GM19395 (cell line): ENCODE measurements around the gene DDX55.
A peak's percentile ranks its signal among the peaks of the same experiment; 100 is the strongest.

Source experiments
- ATAC-seq: cut with Tn5 transposase; IDR thresholded peaks from one replicate; pipeline ENCODE4 v1.9.1; 2021; ENCODE audit warnings: mild to moderate bottlenecking, moderate library complexity; ENCODE audit not compliant: unreplicated experiment

Gene DDX55

DNA sequence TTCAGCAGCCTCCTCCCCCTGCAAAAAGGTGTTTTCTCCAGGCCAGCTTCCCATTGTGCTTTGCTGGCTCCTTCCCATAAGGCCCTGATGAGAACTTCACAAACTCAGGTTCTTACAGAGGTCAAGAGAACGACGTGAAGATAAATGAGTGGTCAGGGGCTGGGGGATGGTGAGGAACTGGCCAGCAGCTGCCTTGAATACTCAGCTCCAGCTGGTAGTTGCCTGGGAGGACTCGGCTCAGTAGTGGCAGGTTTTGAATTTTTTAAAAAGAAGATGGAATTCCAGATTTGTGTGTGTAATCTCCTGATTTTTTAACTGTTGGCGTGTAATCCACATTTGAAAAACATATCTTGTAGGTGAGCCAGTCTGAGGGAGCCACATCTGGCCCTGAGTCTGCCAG, 5.9 kb downstream of the DDX55 start:
- no peak for ATAC-seq

DNA sequence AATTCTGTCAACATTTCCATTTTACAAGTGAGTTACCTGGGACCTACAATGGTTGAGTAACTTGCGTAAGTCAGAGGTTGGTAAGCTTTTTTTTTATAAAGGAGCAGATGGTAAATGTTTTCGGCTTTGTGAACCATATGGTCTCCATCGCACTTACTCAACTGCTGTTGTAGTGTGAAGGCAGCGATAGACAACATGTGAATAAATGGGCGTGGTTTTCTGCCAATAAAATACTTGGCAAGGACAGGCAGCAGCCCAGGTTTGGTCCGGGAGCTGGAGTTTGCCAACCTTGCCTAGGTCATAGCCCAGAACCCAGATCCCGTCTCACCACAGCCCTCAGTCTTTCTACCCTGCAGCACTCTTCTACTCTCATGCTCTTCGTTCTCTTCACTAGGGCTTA, 6.3 kb downstream of the DDX55 start:
- ATAC-seq = no peak

GRCh38 chr12:123614110-123614509, 12.2 kb downstream of the DDX55 start:
- no peak for ATAC-seq

DNA sequence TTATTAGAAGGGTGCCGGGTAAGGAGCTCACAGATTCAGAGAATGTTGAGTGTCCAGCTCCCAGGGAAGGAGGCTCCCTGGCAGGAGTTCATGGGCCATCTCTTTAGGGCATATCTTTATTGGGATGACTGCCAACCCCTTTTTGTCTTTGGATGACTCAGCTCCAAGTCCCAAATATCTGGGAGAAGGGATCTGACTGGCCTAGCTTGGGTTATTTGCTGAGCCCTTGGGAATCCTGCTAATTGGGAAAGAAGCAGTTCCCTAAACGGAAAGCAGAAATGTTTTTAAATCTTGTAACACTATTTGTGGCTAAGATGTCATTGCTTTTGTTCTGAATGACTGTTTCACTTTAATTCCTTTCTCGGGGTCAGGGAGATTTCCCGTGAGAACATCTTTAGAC, 12.6 kb downstream of the DDX55 start:
- no peak for ATAC-seq

- no peak for ATAC-seq
Observed at GRCh38 chr12:123617144-123617543, 15.2 kb downstream of the DDX55 start.

GRCh38 chr12:123617580-123617979, 15.7 kb downstream of the DDX55 start:
- no peak for ATAC-seq

GRCh38 chr12:123621101-123621500, 19.2 kb downstream of the DDX55 start:
- ATAC-seq = no peak

DNA sequence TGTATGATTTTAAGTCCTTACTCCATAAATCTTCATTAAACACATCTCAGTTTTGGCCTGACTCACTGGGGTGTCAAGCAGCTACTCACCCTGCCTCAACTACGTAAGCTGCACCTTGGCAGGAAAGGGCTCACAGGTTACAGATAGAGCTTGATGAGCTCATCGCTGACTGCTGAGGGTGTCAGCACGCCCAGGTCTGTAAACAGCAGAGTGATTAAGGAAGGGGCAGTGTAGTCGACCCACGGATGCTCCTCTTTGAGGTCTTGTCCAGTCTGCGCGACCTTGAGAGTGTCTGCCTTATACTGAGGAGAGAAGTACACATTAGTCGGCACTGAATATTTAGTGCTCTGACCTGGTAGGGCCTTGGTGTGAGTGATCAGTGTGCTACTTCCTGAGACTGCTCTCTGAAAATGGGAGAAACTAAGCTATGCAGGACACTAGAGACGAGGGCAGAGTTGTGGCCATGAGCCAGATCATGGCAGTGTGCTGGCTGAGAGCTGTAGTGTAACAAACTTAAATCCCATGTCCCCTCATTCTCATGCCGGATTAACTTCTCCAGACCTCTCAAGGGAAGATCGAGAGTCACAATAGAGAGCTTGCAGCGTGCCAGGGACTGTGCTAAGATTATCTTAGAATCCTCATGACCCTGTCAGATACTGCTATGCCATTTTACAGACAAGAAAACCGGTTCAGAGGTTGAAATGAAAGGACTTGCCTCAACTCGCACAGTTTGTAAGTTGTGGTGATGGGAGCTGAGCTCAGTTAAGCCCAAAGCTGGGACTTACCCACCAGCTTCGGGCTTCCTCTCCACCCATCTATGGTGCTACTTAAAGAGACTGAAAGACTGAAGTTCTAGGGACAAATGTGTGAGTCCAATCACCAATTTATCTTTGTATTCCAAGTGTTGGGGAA, 20.0 kb downstream of the DDX55 start:
- ATAC-seq = no peak

DNA sequence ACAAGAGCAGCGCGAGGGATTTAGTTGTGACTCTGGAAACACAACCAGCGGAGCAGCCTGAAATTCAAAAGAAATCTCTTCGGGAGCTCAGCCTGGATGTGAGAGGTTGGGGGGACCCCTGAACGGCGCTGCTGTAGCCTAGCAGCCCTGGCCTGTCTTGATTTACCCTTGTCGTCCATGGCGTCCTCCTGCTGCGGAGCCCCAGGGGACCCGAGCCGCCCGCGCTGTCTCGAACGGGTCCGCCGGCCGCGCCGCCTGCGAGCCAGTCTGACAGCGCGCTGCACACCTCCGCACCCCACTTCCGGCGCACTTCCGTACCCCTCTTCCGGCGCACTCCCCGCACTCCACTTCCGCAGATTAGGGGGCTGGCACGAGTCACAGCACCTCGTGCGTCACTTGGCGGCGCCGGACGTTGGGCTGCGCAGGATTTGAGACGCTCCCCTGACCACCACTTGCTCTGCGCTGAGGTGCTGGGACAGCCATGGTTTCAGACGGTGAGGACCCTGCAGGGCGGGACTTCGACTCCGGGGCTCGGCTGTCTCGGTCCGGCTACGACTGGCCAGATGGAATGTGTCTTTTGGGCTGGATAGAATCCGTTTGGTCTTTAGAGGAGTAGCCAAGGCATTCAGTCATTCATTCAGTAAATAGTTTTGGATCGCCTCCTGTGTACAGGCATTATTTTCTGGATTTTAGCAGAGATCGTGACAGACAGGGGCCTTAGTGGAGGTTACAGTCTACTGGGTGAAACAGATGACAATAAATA, 31.7 kb downstream of the DDX55 start, which contains the start of the genes EIF2B1 and GTF2H3:
Gene EIF2B1, minus strand, starts transcription at position 308 of the 763 bp plus-strand sequence. Its CDS starts 129 bp downstream, at position 179.
Gene GTF2H3, plus strand, starts transcription at position 451 of the 763 bp plus-strand sequence. Its CDS starts 31 bp downstream, at position 482.
- ATAC-seq = peak; percentile 96

DNA sequence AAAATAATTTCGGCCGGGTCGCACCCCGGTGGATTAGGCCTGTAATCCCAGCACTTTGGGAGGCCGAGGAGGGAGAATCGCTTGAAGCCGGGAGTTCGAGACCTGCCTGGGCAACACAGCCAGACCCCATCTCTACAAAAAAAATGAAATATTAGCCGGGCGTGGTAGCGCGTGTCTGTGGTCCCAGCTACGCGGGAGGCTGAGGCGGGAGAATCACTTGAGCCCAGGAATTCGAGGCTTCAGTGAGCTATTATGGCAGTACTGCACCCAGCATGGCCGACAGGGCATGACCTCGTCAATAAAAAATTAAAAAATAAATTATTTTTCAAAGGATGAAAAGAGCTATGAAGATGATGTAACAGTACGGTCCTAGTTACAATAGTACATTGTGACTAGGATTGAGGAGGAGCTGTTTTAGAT, 32.3 kb downstream of the DDX55 start:
- no peak for ATAC-seq

GRCh38 chr12:123643911-123644310, 42.0 kb downstream of the DDX55 start:
- ATAC-seq = no peak

DNA sequence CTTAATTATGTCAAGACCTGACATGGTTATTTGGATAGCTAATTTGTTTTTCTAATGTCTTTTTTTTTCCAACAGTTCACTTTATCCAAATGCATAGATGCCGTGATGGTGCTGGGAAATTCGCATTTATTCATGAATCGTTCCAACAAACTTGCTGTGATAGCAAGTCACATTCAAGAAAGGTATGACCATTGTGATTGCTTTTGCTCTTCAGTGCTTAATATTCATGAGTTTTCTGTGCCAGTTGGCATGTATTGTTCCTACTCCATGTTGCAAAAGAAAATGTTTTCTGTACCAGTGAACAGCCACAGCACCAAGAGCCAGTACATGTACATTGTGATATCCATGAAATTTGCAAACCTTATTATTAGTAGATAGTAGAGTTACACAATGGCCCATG, 43.5 kb downstream of the DDX55 start:
- ATAC-seq = no peak

GRCh38 chr12:123645878-123646277, 44.0 kb downstream of the DDX55 start:
- no peak for ATAC-seq

GRCh38 chr12:123648401-123648800, 46.5 kb downstream of the DDX55 start:
- ATAC-seq = no peak

GRCh38 chr12:123654129-123654701, 52.3 kb downstream of the DDX55 start:
- ATAC-seq = no peak

- ATAC-seq = peak; percentile 83
Observed at GRCh38 chr12:123655420-123655819, 53.5 kb downstream of the DDX55 start.

DNA sequence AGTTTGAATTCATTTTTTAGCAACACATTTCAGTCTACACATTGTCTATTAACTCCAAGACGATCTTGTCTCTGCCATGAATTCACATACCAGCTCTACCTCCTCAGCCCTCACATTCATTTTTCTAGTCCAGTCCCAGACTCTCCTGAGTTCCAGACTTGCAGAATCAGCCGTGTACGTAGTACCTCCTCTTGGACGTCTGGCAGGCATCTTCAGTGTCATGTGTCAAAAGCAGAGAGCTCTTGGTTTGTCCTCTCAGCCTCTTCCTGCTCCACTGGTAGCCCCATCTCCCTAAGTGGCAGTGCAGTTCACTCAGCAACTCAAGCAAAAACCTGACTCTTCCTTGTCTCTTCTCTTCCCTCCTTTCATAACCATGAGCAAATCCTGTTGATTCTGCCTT, 54.5 kb downstream of the DDX55 start:
- no peak for ATAC-seq

DNA sequence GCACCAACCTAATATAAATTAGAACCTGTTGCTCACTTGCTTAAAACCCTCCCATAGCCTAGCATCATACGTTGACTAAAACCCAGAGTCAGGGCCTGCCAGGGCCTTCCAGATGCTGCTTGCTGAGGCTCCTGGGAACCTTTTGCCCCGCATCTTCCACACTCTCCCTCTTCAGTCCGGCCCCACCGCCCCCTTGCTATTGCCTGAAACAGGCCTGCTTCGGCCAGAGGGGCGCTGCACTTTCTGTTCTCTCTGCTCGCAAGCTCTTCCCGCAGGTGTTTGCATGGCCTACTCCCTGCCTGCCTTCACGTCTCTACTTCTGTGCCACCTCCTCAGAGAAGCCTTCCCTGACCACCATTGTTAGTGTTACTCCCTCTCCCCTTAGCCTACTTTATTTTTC, 55.3 kb downstream of the DDX55 start:
- ATAC-seq = no peak

DNA sequence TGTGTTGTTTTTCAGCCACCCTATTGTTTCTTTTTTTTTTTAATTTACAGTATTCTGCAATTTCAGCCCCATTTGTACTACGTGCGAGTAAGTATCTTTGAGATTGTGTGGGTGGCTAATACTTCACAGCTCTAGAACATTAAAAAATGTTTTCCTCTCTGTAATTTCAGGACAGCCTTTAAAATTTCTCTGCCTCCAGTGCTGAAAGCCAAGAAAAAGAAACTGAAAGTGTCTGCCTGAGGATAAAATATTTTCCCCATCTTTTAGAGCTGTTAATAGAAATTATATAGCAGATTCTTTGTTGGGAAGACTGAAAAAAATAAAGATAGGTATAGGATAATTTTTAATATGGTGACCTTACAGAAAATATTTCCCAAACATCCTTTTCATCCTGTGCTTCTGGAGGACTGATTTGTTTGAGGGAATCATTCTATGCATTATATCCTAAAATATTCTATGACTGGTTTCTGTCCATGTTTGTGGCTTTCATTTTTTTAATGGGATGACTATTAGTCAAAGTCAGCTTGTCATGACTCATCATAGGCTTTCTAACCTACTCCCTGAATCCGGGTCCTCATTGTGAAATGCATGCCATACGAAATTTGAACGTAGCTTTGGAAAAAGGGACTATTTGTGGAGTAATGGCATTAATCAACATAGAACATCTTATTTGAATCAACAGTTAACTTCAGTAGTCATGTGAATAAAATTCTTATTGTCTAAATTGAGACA, 58.3 kb downstream of the DDX55 start:
- no peak for ATAC-seq

- no peak for ATAC-seq
Observed at GRCh38 chr12:123667771-123668170, 65.9 kb downstream of the DDX55 start.
